Glutamatergic neuron (in vitro differentiated cells): ENCODE measurements around the gene MICU1. TPM values are rescaled to one million over a fixed set of nuclear protein-coding genes. Genes with fewer than 3 reads are reported as not detected.

Experiments
- DNase-seq: peaks from one replicate; pipeline ENCODE4 v3.0.0; 2022
- H3K27ac Mint-ChIP-seq: one replicate; pipeline ENCODE4 v1.8.0; 2020; ENCODE audit warnings: mild to moderate bottlenecking, mixed read lengths, inconsistent platforms; ENCODE audit not compliant: unreplicated experiment
- H3K27me3 Mint-ChIP-seq: one replicate; pipeline ENCODE4 v1.8.0; 2020; ENCODE audit warnings: mild to moderate bottlenecking, moderate library complexity, mixed read lengths, inconsistent platforms; ENCODE audit not compliant: unreplicated experiment
- H3K36me3 Mint-ChIP-seq: one replicate; pipeline ENCODE4 v1.8.0; 2020; ENCODE audit warnings: mild to moderate bottlenecking, mixed read lengths, inconsistent platforms; ENCODE audit not compliant: unreplicated experiment
- H3K4me1 Mint-ChIP-seq: one replicate; pipeline ENCODE4 v1.8.0; 2020; ENCODE audit warnings: mild to moderate bottlenecking, low read depth, mixed read lengths, inconsistent platforms; ENCODE audit not compliant: unreplicated experiment
- H3K4me3 Mint-ChIP-seq: one replicate; pipeline ENCODE4 v1.8.0; 2020; ENCODE audit warnings: mild to moderate bottlenecking, mixed read lengths, inconsistent platforms; ENCODE audit not compliant: unreplicated experiment
- H3K9me3 Mint-ChIP-seq: one replicate; pipeline ENCODE4 v1.8.0; 2020; ENCODE audit warnings: mild to moderate bottlenecking, moderate library complexity, mixed read lengths, inconsistent platforms; ENCODE audit not compliant: unreplicated experiment
- total RNA-seq: library from RNA; stranded (reverse); fragmentation: NEBNext Ultra II Directional; extraction: Animal tissue kit (Norgen Biotek cat#: 25700); gene quantifications from one replicate; pipeline ENCODE4 v1.2.1, GENCODE V29; 2021; ENCODE audit not compliant: unreplicated experiment
- TF ChIP-seq, protein P1 (sequence below): fragments of 200-600 bp; sonication (generic); IDR thresholded peaks from one replicate; pipeline ENCODE4 v1.5.0; 2021; ENCODE audit not compliant: partially characterized antibody, unreplicated experiment

The MICU1 gene
- total RNA-seq, 1 donor from 2014 or later = 33.5 TPM

DNA sequence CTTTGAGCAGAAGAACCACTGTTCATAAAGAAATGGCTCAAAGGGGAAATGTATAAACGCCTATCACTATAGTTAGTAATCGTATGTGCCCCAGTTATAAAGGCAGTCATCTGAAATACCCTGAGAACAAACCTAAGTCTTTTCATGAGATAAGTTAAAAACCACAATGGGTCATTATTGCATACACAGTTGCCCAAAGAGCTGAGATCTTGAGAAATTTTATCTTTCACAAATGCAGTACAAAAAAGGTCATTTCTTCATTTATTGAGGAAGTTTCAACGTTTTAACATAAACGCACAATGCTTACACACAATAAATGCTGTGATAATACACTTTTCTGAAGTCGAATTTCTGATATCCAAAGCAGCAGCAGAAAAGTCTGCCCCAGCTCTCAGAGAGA is 114.4 kb downstream of the MICU1 start:
- Mint-ChIP-seq H3K4me3 (no peak overlapping the region), H3K4me1 (no peaks in the 10 kb centered on the region), H3K9me3 (peaks cover 2% of the 10 kb centered on the region), H3K27me3 (no peaks in the 10 kb centered on the region), H3K27ac (no peak overlapping the region), H3K36me3 (peaks cover 15% of the 10 kb centered on the region)
- no peak for DNase-seq
- TF ChIP-seq, protein P1, sequence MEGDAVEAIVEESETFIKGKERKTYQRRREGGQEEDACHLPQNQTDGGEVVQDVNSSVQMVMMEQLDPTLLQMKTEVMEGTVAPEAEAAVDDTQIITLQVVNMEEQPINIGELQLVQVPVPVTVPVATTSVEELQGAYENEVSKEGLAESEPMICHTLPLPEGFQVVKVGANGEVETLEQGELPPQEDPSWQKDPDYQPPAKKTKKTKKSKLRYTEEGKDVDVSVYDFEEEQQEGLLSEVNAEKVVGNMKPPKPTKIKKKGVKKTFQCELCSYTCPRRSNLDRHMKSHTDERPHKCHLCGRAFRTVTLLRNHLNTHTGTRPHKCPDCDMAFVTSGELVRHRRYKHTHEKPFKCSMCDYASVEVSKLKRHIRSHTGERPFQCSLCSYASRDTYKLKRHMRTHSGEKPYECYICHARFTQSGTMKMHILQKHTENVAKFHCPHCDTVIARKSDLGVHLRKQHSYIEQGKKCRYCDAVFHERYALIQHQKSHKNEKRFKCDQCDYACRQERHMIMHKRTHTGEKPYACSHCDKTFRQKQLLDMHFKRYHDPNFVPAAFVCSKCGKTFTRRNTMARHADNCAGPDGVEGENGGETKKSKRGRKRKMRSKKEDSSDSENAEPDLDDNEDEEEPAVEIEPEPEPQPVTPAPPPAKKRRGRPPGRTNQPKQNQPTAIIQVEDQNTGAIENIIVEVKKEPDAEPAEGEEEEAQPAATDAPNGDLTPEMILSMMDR = no peak

DNA sequence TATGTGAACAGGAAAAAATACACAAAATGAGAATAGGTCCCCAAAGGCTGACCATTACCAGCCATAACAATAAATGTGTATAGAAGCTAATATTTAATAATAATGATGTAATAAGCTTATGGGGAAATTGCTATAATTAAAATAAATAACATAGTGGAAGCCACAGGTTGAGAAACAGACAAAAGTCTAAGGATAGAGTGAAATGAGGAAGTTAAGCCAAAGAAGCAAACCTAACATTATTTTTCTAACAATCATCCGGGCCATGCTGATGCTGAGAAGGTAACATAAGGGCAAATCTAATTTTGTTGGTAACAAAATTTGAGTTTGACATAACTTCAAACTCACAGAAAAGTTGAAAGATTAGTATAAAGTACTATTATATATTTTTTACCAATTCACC is 115.9 kb downstream of the MICU1 start:
- peaks cover 20% of the 10 kb centered on the region for H3K36me3 Mint-ChIP-seq
- H3K27ac Mint-ChIP-seq = no peak overlapping the region
- DNase-seq = no peak
- H3K9me3 Mint-ChIP-seq = peaks cover 2% of the 10 kb centered on the region
- TF ChIP-seq, protein P1 = no peak
- no peaks in the 10 kb centered on the region for H3K27me3 Mint-ChIP-seq
- no peak overlapping the region for H3K4me3 Mint-ChIP-seq
- no peaks in the 10 kb centered on the region for H3K4me1 Mint-ChIP-seq

DNA sequence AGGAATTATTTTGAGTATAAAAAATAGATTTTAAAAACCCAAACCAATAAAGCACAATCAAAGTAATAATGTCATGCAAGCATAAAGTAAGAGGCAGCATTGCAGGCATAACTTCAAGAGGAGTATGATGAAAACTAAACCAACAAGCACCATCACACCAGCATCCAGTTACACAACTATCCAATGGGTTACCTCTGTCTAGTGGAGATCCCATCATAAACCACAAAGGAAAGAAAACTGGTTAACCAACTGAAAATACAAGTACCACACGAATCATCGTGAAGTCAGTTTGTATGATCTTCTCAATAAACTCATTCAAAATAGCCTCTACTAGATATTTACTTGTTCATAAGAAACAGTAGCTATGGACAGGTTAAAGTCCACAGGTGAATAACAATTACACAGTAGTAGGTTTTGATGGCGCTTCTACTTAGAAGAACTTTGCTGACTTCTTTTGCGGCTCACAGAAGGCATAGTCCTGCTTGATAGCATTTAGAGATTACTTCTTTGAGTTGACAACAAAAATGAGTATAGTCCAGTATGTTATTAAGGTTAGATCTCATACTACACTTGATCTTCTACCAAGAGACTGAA is 116.6 kb downstream of the MICU1 start:
- TF ChIP-seq, protein P1 = no peak
- peaks cover 5% of the 10 kb centered on the region for H3K9me3 Mint-ChIP-seq
- H3K27me3 Mint-ChIP-seq = no peaks in the 10 kb centered on the region
- DNase-seq = no peak
- no peaks in the 10 kb centered on the region for H3K4me1 Mint-ChIP-seq
- H3K36me3 Mint-ChIP-seq = peaks cover 20% of the 10 kb centered on the region
- H3K27ac Mint-ChIP-seq = no peak overlapping the region
- no peak overlapping the region for H3K4me3 Mint-ChIP-seq

DNA sequence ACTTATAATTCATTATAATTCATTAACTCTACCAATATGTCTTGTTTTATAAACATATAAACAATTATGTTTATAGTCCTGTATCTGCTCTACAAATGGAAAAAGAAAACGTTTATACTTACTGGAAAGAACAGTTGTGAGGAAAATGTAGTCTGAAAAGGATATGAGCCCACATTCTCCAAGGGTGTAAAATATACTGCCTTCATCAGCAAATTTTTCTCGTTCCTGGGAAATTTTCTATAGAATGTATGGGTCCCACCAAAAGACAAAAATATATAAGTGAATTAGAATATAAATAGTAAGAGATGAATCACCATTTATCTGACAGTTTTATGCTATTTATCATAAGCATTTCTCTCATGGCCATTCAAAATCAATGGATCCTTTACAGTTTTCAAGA is 117.8 kb downstream of the MICU1 start:
- H3K27me3 Mint-ChIP-seq = no peaks in the 10 kb centered on the region
- TF ChIP-seq, protein P1 = no peak
- peaks cover 12% of the 10 kb centered on the region for H3K36me3 Mint-ChIP-seq
- peaks cover 5% of the 10 kb centered on the region for H3K9me3 Mint-ChIP-seq
- H3K4me3 Mint-ChIP-seq = no peak overlapping the region
- DNase-seq = no peak
- H3K27ac Mint-ChIP-seq = no peak overlapping the region
- H3K4me1 Mint-ChIP-seq = no peaks in the 10 kb centered on the region

DNA sequence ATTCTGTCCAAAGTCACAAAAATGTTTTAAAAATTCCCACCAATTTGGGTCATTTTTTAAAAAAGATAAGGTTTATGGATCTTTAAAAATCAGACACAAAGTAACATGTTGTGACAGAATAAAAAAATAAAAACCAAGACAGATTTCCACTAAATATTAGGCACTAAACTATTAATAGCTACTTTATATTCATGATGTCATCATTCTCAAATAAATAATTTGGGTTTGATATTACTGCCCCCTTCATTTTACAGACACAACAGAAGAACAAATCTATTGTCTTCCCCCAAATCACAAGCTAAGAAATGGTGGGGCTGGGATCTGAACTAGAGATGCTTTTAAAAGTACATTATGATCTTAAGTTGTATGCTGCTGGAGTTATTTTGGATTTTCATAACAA is 119.4 kb downstream of the MICU1 start:
- Mint-ChIP-seq H3K9me3 (peaks cover 4% of the 10 kb centered on the region), H3K4me1 (no peaks in the 10 kb centered on the region), H3K27me3 (no peaks in the 10 kb centered on the region), H3K36me3 (peaks cover 10% of the 10 kb centered on the region), H3K4me3 (no peak overlapping the region), H3K27ac (no peak overlapping the region)
- DNase-seq = no peak
- TF ChIP-seq, protein P1 = no peak
